Measurements from ENCODE around the gene KRTAP10-8.

- TF ChIP-seq CTCF (IDR thresholded peaks at IDR 0.05), result no peak
- no peak for TF ChIP-seq ZFX (IDR thresholded peaks at IDR 0.05; ENCODE audit: borderline replicate concordance)
Measured at GRCh38 chr21:44578371-44579055, 33.4 kb upstream of the KRTAP10-8 start.

All from 22Rv1 (cell line).